HEK293 (cell line): Measurements from ENCODE around the gene ABTB2.

Experiments used
- CTCF ChIA-PET: fragments of 350-600 bp; formaldehyde crosslinking; extraction: SDS; loops from one replicate; lab custom pipeline; 2021; ENCODE audit warnings: antibody characterized with exemption; lab: Yijun Ruan, JAX
- POLR2A ChIA-PET: fragments of 300-600 bp; formaldehyde crosslinking; extraction: SDS; loops from one replicate; lab custom pipeline; 2020; ENCODE audit warnings: antibody characterized with exemption, inconsistent platforms; lab: Yijun Ruan, JAX
- H3K27ac ChIP-seq: fragments of 200-500 bp; sonication (Bioruptor generic); 2 replicates; pipeline ENCODE4 v1.5.1; 2014; ENCODE audit warnings: low read depth, low read length, control low read depth, inconsistent platforms; ENCODE audit errors: extremely low read depth
- H3K36me3 ChIP-seq, 2 experiments: fragments of 200-500 bp in 1 of 2; sonication (Bioruptor generic) in 1 of 2; 1 replicate in 1 of 2; 2 replicates in 1 of 2; pipeline ENCODE4 v1.5.1; 2014 to 2017; ENCODE audit warnings: inconsistent platforms in 2 of 2, low read length in 2 of 2; ENCODE audit not compliant: control insufficient read depth in 2 of 2, insufficient read depth in 1 of 2
- H3K4me1 ChIP-seq: fragments of 200-500 bp; sonication (Bioruptor generic); 2 replicates; pipeline ENCODE4 v1.5.1; 2014; ENCODE audit warnings: mild to moderate bottlenecking, low read length, inconsistent platforms; ENCODE audit not compliant: control insufficient read depth, insufficient read depth
- H3K4me3 ChIP-seq: 2 replicates; pipeline ENCODE4 v1.5.1; 2011; ENCODE audit warnings: low read depth, mild to moderate bottlenecking, control low read depth, low read length, moderate library complexity
- H3K9me3 ChIP-seq: fragments of 200-500 bp; sonication (Bioruptor generic); 2 replicates; pipeline ENCODE4 v1.5.1; 2014; ENCODE audit warnings: low read depth, low read length, inconsistent platforms; ENCODE audit not compliant: control insufficient read depth, insufficient read depth
- KLF1 ChIP-seq: fragments of 450-650 bp; formaldehyde crosslinking; IDR thresholded peaks from 2 replicates; pipeline ENCODE4 v1.5.1; 2016; ENCODE audit warnings: missing biosample characterization, missing genetic modification characterization
- KLF7 ChIP-seq: fragments of 450-650 bp; formaldehyde crosslinking; IDR thresholded peaks from 2 replicates; pipeline ENCODE4 v1.5.1; 2016; ENCODE audit warnings: missing biosample characterization, missing genetic modification characterization, borderline replicate concordance
- ZBTB21 ChIP-seq: fragments of 450-650 bp; formaldehyde crosslinking; IDR thresholded peaks from 2 replicates; pipeline ENCODE4 v1.5.1; 2017; ENCODE audit warnings: missing biosample characterization, missing genetic modification characterization
- ZIC2 ChIP-seq: fragments of 450-650 bp; formaldehyde crosslinking; IDR thresholded peaks from 2 replicates; pipeline ENCODE4 v1.5.1; 2016; ENCODE audit warnings: missing biosample characterization, missing genetic modification characterization
- ZNF341 ChIP-seq: fragments of 450-650 bp; formaldehyde crosslinking; IDR thresholded peaks from 2 replicates; pipeline ENCODE4; 2016; ENCODE audit warnings: low read depth, missing biosample characterization, missing genetic modification characterization
- ZNF416 ChIP-seq: fragments of 450-650 bp; formaldehyde crosslinking; IDR thresholded peaks from 2 replicates; pipeline ENCODE4 v1.5.1; 2016; ENCODE audit warnings: missing biosample characterization, missing genetic modification characterization
- ZNF433 ChIP-seq: fragments of 450-650 bp; formaldehyde crosslinking; IDR thresholded peaks from 2 replicates; pipeline ENCODE4 v1.5.1; 2016; ENCODE audit warnings: missing biosample characterization, missing genetic modification characterization, low read depth
- ZNF658 ChIP-seq: fragments of 450-650 bp; formaldehyde crosslinking; IDR thresholded peaks from 2 replicates; pipeline ENCODE4; 2016; ENCODE audit warnings: missing biosample characterization, missing genetic modification characterization
- ZNF785 ChIP-seq: fragments of 450-650 bp; formaldehyde crosslinking; IDR thresholded peaks from 2 replicates; pipeline ENCODE4 v1.5.1; 2016; ENCODE audit warnings: missing biosample characterization, missing genetic modification characterization
- TF ChIP-seq, protein P1 (sequence below): fragments of 450-650 bp; formaldehyde crosslinking; conservative IDR thresholded peaks from 2 replicates; pipeline ENCODE4 v1.5.1; 2016; ENCODE audit warnings: low read depth, missing biosample characterization, missing genetic modification characterization
- TF ChIP-seq, protein P2 (sequence below): fragments of 450-650 bp; formaldehyde crosslinking; IDR thresholded peaks from 2 replicates; pipeline ENCODE4 v1.5.1; 2016; ENCODE audit warnings: missing biosample characterization, missing genetic modification characterization
- TF ChIP-seq, protein P3 (sequence below): fragments of 450-650 bp; formaldehyde crosslinking; IDR thresholded peaks from 2 replicates; pipeline ENCODE4 v1.5.1; 2016; ENCODE audit warnings: missing biosample characterization, missing genetic modification characterization
- TF ChIP-seq, protein P4 (sequence below): sonication (generic); formaldehyde crosslinking; IDR thresholded peaks from 2 replicates; pipeline ENCODE4 v1.8.1; 2022; ENCODE audit warnings: mild to moderate bottlenecking, moderate library complexity, missing genetic modification reagents

The ABTB2 gene

DNA sequence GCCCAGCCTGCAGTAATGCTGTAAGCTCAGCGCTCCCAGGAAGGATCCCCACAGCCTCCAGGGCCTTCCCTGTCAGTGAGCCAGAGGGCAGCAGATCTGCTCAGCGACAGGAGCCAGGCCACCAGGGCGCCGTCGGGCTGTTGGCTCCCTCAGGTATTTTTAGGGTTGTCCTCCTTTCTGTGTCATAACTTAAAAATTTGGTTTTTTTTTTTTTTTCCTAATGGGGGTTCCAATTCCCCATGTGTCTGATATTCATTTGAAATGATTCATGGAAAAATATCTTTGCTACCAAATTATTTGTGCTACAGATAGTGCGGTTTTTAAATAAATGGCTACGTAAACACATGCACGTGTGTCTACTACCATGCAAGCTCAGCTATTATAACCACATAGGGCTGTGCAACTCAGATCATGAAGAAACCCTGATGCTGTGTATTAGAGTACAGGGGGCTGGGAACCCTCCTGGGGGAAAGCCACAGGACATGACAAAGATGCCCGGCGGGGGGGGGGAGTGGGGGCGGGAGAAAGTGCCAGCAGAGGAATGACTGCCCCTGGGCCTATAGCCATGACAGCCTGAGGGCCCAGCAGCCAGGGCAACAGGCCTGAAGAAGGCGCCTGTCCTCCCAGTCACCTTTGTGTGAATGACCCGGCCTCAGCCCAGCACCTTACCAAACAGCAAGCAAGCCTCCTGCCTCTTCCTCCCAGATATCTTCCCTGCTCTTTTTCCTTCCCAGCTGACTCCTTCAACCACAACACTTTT, 163.1 kb downstream of the ABTB2 start (continued):
- TF ChIP-seq, protein P1, sequence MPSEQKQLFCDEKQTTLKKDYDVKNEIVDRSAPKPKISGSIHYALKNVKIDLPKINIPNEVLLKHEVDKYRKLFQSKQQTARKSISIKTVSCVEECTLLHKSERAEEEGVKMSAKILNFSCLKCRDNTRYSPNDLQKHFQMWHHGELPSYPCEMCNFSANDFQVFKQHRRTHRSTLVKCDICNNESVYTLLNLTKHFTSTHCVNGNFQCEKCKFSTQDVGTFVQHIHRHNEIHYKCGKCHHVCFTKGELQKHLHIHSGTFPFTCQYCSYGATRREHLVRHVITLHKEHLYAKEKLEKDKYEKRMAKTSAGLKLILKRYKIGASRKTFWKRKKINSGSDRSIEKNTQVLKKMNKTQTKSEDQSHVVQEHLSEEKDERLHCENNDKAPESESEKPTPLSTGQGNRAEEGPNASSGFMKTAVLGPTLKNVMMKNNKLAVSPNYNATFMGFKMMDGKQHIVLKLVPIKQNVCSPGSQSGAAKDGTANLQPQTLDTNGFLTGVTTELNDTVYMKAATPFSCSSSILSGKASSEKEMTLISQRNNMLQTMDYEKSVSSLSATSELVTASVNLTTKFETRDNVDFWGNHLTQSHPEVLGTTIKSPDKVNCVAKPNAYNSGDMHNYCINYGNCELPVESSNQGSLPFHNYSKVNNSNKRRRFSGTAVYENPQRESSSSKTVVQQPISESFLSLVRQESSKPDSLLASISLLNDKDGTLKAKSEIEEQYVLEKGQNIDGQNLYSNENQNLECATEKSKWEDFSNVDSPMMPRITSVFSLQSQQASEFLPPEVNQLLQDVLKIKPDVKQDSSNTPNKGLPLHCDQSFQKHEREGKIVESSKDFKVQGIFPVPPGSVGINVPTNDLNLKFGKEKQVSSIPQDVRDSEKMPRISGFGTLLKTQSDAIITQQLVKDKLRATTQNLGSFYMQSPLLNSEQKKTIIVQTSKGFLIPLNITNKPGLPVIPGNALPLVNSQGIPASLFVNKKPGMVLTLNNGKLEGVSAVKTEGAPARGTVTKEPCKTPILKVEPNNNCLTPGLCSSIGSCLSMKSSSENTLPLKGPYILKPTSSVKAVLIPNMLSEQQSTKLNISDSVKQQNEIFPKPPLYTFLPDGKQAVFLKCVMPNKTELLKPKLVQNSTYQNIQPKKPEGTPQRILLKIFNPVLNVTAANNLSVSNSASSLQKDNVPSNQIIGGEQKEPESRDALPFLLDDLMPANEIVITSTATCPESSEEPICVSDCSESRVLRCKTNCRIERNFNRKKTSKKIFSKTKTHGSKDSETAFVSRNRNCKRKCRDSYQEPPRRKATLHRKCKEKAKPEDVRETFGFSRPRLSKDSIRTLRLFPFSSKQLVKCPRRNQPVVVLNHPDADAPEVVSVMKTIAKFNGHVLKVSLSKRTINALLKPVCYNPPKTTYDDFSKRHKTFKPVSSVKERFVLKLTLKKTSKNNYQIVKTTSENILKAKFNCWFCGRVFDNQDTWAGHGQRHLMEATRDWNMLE (tag by site-specific recombination), result no peak
- TF ChIP-seq KLF7 (tag by site-specific recombination), result no peak
- TF ChIP-seq ZNF433 (tag by site-specific recombination), result no peak
- TF ChIP-seq ZNF658 (tag by site-specific recombination), result no peak
- TF ChIP-seq ZNF416 (tag by site-specific recombination), result no peak
- no peak for TF ChIP-seq ZBTB21 (tag by site-specific recombination)
- TF ChIP-seq, protein P2, sequence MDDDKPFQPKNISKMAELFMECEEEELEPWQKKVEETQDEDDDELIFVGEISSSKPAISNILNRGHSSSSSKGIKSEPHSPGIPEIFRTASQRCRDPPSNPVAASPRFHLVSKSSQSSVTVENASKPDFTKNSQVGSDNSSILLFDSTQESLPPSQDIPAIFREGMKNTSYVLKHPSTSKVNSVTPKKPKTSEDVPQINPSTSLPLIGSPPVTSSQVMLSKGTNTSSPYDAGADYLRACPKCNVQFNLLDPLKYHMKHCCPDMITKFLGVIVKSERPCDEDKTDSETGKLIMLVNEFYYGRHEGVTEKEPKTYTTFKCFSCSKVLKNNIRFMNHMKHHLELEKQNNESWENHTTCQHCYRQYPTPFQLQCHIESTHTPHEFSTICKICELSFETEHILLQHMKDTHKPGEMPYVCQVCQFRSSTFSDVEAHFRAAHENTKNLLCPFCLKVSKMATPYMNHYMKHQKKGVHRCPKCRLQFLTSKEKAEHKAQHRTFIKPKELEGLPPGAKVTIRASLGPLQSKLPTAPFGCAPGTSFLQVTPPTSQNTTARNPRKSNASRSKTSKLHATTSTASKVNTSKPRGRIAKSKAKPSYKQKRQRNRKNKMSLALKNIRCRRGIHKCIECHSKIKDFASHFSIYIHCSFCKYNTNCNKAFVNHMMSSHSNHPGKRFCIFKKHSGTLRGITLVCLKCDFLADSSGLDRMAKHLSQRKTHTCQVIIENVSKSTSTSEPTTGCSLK (tag by site-specific recombination), result no peak
- TF ChIP-seq, protein P3, sequence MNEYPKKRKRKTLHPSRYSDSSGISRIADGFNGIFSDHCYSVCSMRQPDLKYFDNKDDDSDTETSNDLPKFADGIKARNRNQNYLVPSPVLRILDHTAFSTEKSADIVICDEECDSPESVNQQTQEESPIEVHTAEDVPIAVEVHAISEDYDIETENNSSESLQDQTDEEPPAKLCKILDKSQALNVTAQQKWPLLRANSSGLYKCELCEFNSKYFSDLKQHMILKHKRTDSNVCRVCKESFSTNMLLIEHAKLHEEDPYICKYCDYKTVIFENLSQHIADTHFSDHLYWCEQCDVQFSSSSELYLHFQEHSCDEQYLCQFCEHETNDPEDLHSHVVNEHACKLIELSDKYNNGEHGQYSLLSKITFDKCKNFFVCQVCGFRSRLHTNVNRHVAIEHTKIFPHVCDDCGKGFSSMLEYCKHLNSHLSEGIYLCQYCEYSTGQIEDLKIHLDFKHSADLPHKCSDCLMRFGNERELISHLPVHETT (tag by site-specific recombination), result no peak

DNA sequence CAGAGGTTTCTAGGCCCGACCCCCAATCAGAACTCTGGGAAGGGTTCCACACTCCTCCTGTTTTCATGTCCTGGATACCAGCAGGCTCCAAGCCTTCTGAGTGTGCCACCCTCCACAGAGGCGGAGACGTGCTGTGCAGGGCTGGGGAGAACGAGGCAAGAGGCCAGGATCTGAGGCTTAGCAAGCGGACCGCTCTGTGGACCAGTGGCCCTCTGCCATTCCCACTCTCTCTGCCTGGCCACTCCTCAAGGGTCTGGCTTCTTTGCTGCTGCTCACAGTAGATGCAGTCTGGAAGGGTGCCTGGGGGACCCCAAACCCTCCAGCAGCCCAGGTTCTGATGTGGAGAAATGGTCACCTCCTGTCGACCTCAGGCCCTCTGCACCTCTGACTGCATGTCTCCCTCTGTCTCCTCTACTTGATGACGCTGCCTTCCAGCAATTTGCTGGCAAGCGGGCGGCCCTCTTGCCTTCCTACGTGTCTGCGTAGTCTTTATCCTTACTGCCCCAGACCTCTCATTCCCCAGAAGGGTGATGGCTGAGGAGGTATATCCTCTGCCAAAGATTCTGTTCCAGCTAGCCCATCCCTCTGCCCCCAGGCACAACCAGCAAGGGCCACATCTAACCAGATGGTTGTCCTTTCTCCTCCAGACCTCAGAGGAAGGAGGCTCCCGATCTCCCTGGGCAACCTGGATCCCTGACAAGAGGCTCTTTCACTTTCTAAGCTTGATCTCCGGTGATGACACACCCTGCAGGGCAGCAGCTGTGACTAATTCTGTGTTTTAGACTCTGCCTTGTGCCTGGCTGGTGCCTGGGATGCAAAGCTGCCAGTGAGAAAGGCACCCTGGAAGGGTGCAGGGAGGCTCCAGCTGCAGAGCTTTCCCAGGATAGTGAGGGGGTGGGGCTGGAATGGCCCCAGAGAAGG, 165.1 kb downstream of the ABTB2 start:
- POLR2A ChIA-PET, result no interaction called here
- CTCF ChIA-PET, result interaction anchor here (0.6 to 0.7 kb wide), 2 partner anchors 61 to 107 kb away, joined by 3 read pairs; no protein-coding TSS in a partner anchor
- no peak overlapping the region for H3K4me3 ChIP-seq
- 0 out of 2 replicates have a peak, but pooled peaks have one; percentile 26 for TF ChIP-seq ZNF341
- TF ChIP-seq ZNF785, result no peak
- peak; percentile 88 for TF ChIP-seq ZIC2 (tag by site-specific recombination)
- TF ChIP-seq KLF1 (tag by site-specific recombination), result 0 out of 2 replicates have a peak, but pooled peaks have one; percentile 26
- TF ChIP-seq, protein P4, sequence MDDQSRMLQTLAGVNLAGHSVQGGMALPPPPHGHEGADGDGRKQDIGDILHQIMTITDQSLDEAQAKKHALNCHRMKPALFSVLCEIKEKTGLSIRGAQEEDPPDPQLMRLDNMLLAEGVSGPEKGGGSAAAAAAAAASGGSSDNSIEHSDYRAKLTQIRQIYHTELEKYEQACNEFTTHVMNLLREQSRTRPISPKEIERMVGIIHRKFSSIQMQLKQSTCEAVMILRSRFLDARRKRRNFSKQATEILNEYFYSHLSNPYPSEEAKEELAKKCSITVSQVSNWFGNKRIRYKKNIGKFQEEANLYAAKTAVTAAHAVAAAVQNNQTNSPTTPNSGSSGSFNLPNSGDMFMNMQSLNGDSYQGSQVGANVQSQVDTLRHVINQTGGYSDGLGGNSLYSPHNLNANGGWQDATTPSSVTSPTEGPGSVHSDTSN (CRISPR knock-in tag), result no peak
- TF ChIP-seq, all 188 proteins: peak for 3
- no peak overlapping the region for H3K27ac ChIP-seq
- H3K9me3 ChIP-seq, result no peaks in the 10 kb centered on the region
- no peaks in the 10 kb centered on the region for H3K4me1 ChIP-seq
- H3K36me3 ChIP-seq, result peaks cover 0 to 5% of the 10 kb centered on the region in 2 experiments; a peak in 1 of 3 replicates
